HEK293T (cell line): Measurements from ENCODE around the gene NANOS2.

ENCODE experiments used
- ARNT ChIP-seq: fragments of 450-650 bp; IDR thresholded peaks from 2 replicates; pipeline ENCODE4 v1.6.1; 2017; ENCODE audit warnings: mild to moderate bottlenecking
- BHLHE40 ChIP-seq: fragments of 450-650 bp; IDR thresholded peaks from 2 replicates; pipeline ENCODE4 v1.6.1; 2016; ENCODE audit warnings: mild to moderate bottlenecking, moderate library complexity, borderline replicate concordance
- CTBP1 ChIP-seq: fragments of 450-650 bp; IDR thresholded peaks from 2 replicates; pipeline ENCODE4 v1.6.1; 2016; ENCODE audit warnings: borderline replicate concordance
- FOXA1 ChIP-seq: fragments of 450-650 bp; IDR thresholded peaks from 2 replicates; pipeline ENCODE4 v1.6.1; 2016; ENCODE audit warnings: mild to moderate bottlenecking
- FOXM1 ChIP-seq: fragments of 450-650 bp; IDR thresholded peaks from 2 replicates; pipeline ENCODE4 v1.6.1; 2017; ENCODE audit warnings: mild to moderate bottlenecking, borderline replicate concordance
- HDGF ChIP-seq: fragments of 450-650 bp; IDR thresholded peaks from 2 replicates; pipeline ENCODE4 v1.6.1; 2017; ENCODE audit warnings: antibody characterized with exemption, borderline replicate concordance
- L3MBTL2 ChIP-seq: fragments of 450-650 bp; conservative IDR thresholded peaks from 2 replicates; pipeline ENCODE4 v1.6.1; 2016; ENCODE audit warnings: mild to moderate bottlenecking
- SP1 ChIP-seq: fragments of 450-650 bp; IDR thresholded peaks from 2 replicates; pipeline ENCODE4 v1.6.1; 2017
- SUZ12 ChIP-seq: fragments of 450-650 bp; IDR thresholded peaks from 2 replicates; pipeline ENCODE4 v1.6.1; 2016; ENCODE audit warnings: mild to moderate bottlenecking

DNA sequence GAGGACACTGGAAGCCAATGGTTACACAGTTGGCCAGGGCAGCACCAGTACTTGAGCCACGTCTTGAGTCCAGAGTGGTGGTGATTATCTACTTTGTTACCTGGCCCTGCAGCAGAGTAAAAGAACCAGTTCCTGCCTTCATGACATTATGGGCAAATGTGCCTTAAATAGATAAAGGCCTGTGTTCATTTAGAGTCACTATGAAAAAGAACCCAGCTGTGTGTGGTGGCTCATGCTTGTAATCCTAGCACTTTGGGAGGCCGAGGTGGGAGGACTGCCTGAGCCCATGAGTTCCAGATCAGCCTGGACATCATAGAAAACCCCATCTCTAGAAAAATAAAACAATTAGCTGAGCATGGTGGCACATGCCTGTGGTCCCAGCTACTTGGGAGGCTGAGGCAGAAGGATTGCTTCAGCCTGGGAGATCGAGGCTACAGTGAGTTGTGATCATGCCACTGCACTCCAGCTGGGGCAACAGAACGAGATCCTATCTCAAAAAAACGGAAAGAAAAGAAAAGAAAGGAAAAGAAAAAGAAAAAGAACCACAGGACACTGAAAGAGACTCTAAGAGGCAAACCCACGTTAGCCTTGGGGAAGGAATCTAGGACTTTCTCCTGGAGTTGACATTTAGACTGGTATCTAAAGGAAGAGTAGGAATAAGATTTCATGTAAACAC, 25.2 kb downstream of the NANOS2 start:
- no peak for TF ChIP-seq L3MBTL2
- no peak for TF ChIP-seq FOXA1
- TF ChIP-seq FOXM1, result no peak
- no peak for TF ChIP-seq SUZ12
- TF ChIP-seq BHLHE40, result no peak
- TF ChIP-seq SP1, result no peak
- no peak for TF ChIP-seq CTBP1
- no peak for TF ChIP-seq ARNT
- TF ChIP-seq HDGF, result no peak
